Spleen (tissue), 7 donors: ENCODE data around the gene RPL18A.

Source experiments
- CTCF ChIP-seq, 11 experiments: fragments of 200-600 bp in 7 of 11; fragments of 450-650 bp in 4 of 11; sonication (generic) in 4 of 11; IDR thresholded peaks in 8 of 11; conservative IDR thresholded peaks in 3 of 11; 1 replicate in 7 of 11; 2 replicates in 4 of 11; pipeline versions ENCODE4 v1.4.0 to v1.8.0; 2016 to 2021; ENCODE audit warnings: antibody characterized with exemption in 11 of 11, inconsistent platforms in 4 of 11, mild to moderate bottlenecking in 1 of 11
- POLR2A ChIP-seq, 3 donors: fragments of 450-650 bp; IDR thresholded peaks; one replicate each; pipeline ENCODE4 v1.5.1; 2017; ENCODE audit warnings: antibody characterized with exemption in 3 of 3, mild to moderate bottlenecking in 1 of 3
- donor health status: DM: no; HTN: no; CAD: no; lungs with moderate emphysema.
- donor health status: DM: no; HTN: no; CAD: no.
- donor health status: DM: no; HTN: no; CAD: no.

- no peak for TF ChIP-seq CTCF (IDR thresholded peaks at IDR 0.05 in 8 of 11, conservative IDR thresholded peaks at IDR 0.05 in 3 of 11)
- TF ChIP-seq POLR2A (IDR thresholded peaks at IDR 0.05) = no peak
These were observed 752 bp downstream of the RPL18A start for GRCh38 chr19:17860331-17860992.
